Mesendoderm (in vitro differentiated cells): ENCODE measurements around the gene SLC16A7.

Experiments used
- DNase-seq: peaks from one replicate; pipeline ENCODE4 v3.0.0; 2013
- H2AK5ac ChIP-seq: 2 replicates; pipeline ENCODE4 v1.6.1; 2013; ENCODE audit warnings: low read length, inconsistent platforms
- H2BK120ac ChIP-seq: 2 replicates; pipeline ENCODE4 v1.6.1; 2013; ENCODE audit warnings: low read depth, mild to moderate bottlenecking, low read length, moderate library complexity, mixed read lengths
- H2BK15ac ChIP-seq: replicated peaks from 2 replicates; pipeline ENCODE4 v1.6.1; 2013; ENCODE audit warnings: low read depth, mild to moderate bottlenecking, moderate library complexity
- H2BK5ac ChIP-seq: 2 replicates; pipeline ENCODE4 v1.6.1; 2013; ENCODE audit warnings: low read length, inconsistent platforms
- H3K18ac ChIP-seq: 2 replicates; pipeline ENCODE4 v1.6.1; 2013; ENCODE audit warnings: mild to moderate bottlenecking, low read length, mixed read lengths
- H3K23ac ChIP-seq: one replicate; pipeline ENCODE4 v1.6.1; 2013; ENCODE audit warnings: low read length
- H3K27ac ChIP-seq: 2 replicates; pipeline ENCODE4 v1.5.1; 2013; ENCODE audit warnings: low read depth, mild to moderate bottlenecking, inconsistent platforms, low read length, moderate library complexity
- H3K27me3 ChIP-seq: 2 replicates; pipeline ENCODE4 v1.6.1; 2013; ENCODE audit warnings: low read length, control low read depth, mild to moderate bottlenecking, inconsistent platforms; ENCODE audit not compliant: insufficient read depth, poor library complexity
- H3K36me3 ChIP-seq: 2 replicates; pipeline ENCODE4 v1.6.1; 2013; ENCODE audit warnings: low read length, inconsistent platforms; ENCODE audit not compliant: control insufficient read depth, insufficient read depth
- H3K4ac ChIP-seq: one replicate; pipeline ENCODE4 v1.6.1; 2013; ENCODE audit warnings: low read depth, mild to moderate bottlenecking, low read length, moderate library complexity
- H3K4me1 ChIP-seq: 2 replicates; pipeline ENCODE4 v1.6.1; 2013; ENCODE audit warnings: low read depth, low read length, inconsistent platforms; ENCODE audit not compliant: control insufficient read depth
- H3K4me2 ChIP-seq: 2 replicates; pipeline ENCODE4 v1.6.1; 2013; ENCODE audit warnings: low read length
- H3K4me3 ChIP-seq: 2 replicates; pipeline ENCODE4 v1.5.1; 2013; ENCODE audit warnings: mild to moderate bottlenecking, low read length
- H3K56ac ChIP-seq: one replicate; pipeline ENCODE4 v1.6.1; 2013; ENCODE audit warnings: low read length
- H3K79me1 ChIP-seq: 2 replicates; pipeline ENCODE4 v1.6.1; 2013; ENCODE audit warnings: low read length, inconsistent platforms
- H3K79me2 ChIP-seq: 2 replicates; pipeline ENCODE4 v1.6.1; 2013; ENCODE audit warnings: mild to moderate bottlenecking, low read length; ENCODE audit not compliant: control insufficient read depth, insufficient read depth
- H3K9ac ChIP-seq: 2 replicates; pipeline ENCODE4 v1.6.1; 2013; ENCODE audit warnings: low read length, inconsistent platforms
- H4K5ac ChIP-seq: one replicate; pipeline ENCODE4 v1.6.1; 2013; ENCODE audit warnings: low read length
- H4K8ac ChIP-seq: one replicate; pipeline ENCODE4 v1.6.1; 2013; ENCODE audit warnings: low read depth, mild to moderate bottlenecking, control low read depth, low read length, moderate library complexity
- WGBS: extraction: QIAGEN DNeasy Blood & Tissue Kit; methylation state at CpG from one replicate; pipeline ENCODE4 v1.1.7; 2013; ENCODE audit warnings: low lambda C conversion rate, missing lambda C conversion rate; ENCODE audit not compliant: insufficient coverage; ENCODE audit errors: extremely low coverage; 5-methylcytosine and 5-hydroxymethylcytosine counted together

The SLC16A7 gene

DNA sequence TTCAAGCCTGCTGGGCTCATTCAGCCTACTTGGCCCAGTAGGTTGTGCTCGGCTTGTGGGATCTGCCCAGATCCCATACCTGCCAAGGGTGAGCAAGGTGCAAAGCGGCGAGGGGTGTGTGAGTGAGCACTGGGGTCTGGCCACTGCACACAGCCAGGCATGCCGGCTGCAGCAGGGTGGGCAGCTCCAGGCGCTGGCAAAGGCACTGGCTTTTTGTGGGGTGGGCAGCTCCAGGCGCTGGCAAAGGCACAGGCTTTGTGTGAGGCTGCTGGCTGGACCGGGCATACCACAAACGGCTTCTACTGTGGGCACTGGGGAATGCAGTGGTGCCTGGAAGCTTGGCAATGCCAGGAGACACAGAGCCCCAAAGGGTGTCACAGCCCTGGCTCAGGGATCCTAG, 137.4 kb downstream of the SLC16A7 start:
- Histone ChIP-seq H2BK15ac (no peak overlapping the region), H3K4me1 (peaks cover 5% of the 10 kb centered on the region), H3K18ac (no peak overlapping the region), H3K79me1 (no peaks in the 10 kb centered on the region), H2BK120ac (no peak overlapping the region), H4K8ac (no peak overlapping the region), H3K56ac (no peak overlapping the region), H3K27me3 (no peaks in the 10 kb centered on the region), H3K4me3 (no peak overlapping the region), H2BK5ac (no peak overlapping the region), H3K9ac (no peak overlapping the region), H3K27ac (no peak overlapping the region), H4K5ac (no peak overlapping the region), H2AK5ac (no peak overlapping the region), H3K4ac (no peak overlapping the region), H3K79me2 (no peaks in the 10 kb centered on the region), H3K36me3 (no peaks in the 10 kb centered on the region), H3K23ac (no peak overlapping the region), H3K4me2 (no peak overlapping the region)
- no peak for DNase-seq
- WGBS, result no CpG with 5 or more reads among the region's 8 CpGs

GRCh38 chr12:59734371-59734770, 138.5 kb downstream of the SLC16A7 start:
- Histone ChIP-seq H4K8ac (no peak overlapping the region), H3K56ac (no peak overlapping the region), H3K4me2 (no peak overlapping the region), H3K27me3 (no peaks in the 10 kb centered on the region), H2BK5ac (no peak overlapping the region), H4K5ac (no peak overlapping the region), H3K9ac (no peak overlapping the region), H3K4me1 (peaks cover 5% of the 10 kb centered on the region), H3K79me1 (no peaks in the 10 kb centered on the region), H3K4me3 (no peak overlapping the region), H3K4ac (no peak overlapping the region), H3K79me2 (no peaks in the 10 kb centered on the region), H2BK120ac (no peak overlapping the region), H2BK15ac (no peak overlapping the region), H3K18ac (no peak overlapping the region), H3K27ac (no peak overlapping the region), H3K36me3 (no peaks in the 10 kb centered on the region), H2AK5ac (no peak overlapping the region), H3K23ac (no peak overlapping the region)
- no CpG with 5 or more reads among the region's 1 CpG for WGBS
- DNase-seq, result no peak

DNA sequence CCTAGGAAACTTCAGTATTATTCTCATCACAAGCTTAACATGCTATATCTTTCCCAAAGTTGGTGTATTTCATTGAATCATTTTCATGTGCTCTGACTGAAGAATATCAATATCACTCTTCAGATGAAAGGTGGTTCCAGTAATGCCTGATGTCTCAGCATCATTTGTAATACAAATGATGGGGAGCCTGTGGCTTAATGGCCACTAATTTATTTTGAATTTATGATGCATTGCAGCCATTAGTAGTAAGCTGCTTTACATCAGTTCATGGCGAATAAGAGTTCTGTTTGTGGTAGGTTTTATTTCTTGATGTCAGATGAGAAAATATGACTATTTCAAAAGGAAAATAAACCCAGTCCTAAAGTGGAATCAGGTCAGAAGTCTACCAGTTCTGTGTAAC, 139.4 kb downstream of the SLC16A7 start:
- Histone ChIP-seq H3K36me3 (no peaks in the 10 kb centered on the region), H3K4me1 (peaks cover 5% of the 10 kb centered on the region), H3K79me1 (no peaks in the 10 kb centered on the region), H2BK15ac (no peak overlapping the region), H2AK5ac (no peak overlapping the region), H4K8ac (no peak overlapping the region), H3K79me2 (no peaks in the 10 kb centered on the region), H3K4me2 (no peak overlapping the region), H3K27ac (no peak overlapping the region), H2BK120ac (no peak overlapping the region), H4K5ac (no peak overlapping the region), H3K23ac (no peak overlapping the region), H2BK5ac (no peak overlapping the region), H3K27me3 (no peaks in the 10 kb centered on the region), H3K9ac (no peak overlapping the region), H3K4me3 (no peak overlapping the region), H3K4ac (no peak overlapping the region), H3K56ac (no peak overlapping the region), H3K18ac (no peak overlapping the region)
- no CpG with 5 or more reads among the region's 1 CpG for WGBS
- no peak for DNase-seq

DNA sequence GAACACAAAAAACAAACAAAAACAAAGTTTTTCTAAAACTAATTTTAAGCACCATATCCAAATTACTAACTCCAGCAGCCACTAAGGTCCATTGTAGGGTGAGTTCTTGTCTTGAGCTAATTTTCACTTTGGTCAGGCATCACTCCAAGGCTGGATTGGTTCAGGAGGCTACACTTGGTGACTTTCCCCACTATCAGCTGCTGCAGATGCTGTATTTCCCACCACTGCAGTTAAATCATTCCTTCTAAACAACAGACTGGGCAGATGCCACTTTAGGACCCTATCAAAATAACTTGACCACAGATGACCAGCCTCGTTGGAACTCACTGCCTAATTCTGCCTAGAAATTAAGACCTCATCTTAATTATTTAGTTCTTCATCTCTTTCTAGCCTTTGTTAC, 140.5 kb downstream of the SLC16A7 start:
- Histone ChIP-seq H2AK5ac (no peak overlapping the region), H3K27me3 (no peaks in the 10 kb centered on the region), H3K36me3 (no peaks in the 10 kb centered on the region), H3K4me1 (peaks cover 5% of the 10 kb centered on the region), H3K4me2 (no peak overlapping the region), H4K5ac (no peak overlapping the region), H3K27ac (peak overlapping the region; percentile 74), H2BK15ac (no peak overlapping the region), H2BK120ac (no peak overlapping the region), H3K18ac (peak overlapping the region; percentile 86), H3K4me3 (no peak overlapping the region), H3K9ac (no peak overlapping the region), H3K79me2 (no peaks in the 10 kb centered on the region), H3K23ac (no peak overlapping the region), H3K56ac (peak overlapping the region; percentile 71), H2BK5ac (peak overlapping the region; percentile 51), H4K8ac (no peak overlapping the region), H3K4ac (no peak overlapping the region), H3K79me1 (no peaks in the 10 kb centered on the region)
- DNase-seq, result peak; percentile 7
- no CpG with 5 or more reads among the region's 1 CpG for WGBS

- Histone ChIP-seq H3K27ac (peak overlapping the region; percentile 74), H3K36me3 (no peaks in the 10 kb centered on the region), H3K4me2 (no peak overlapping the region), H3K56ac (no peak overlapping the region), H3K79me2 (no peaks in the 10 kb centered on the region), H3K18ac (no peak overlapping the region), H2AK5ac (no peak overlapping the region), H3K4me3 (no peak overlapping the region), H3K23ac (no peak overlapping the region), H3K4ac (no peak overlapping the region), H3K4me1 (peaks cover 5% of the 10 kb centered on the region), H4K8ac (no peak overlapping the region), H3K79me1 (no peaks in the 10 kb centered on the region), H2BK120ac (no peak overlapping the region), H4K5ac (no peak overlapping the region), H2BK15ac (no peak overlapping the region), H2BK5ac (no peak overlapping the region), H3K27me3 (no peaks in the 10 kb centered on the region), H3K9ac (no peak overlapping the region)
- peak; percentile 95 for DNase-seq
- WGBS, result no CpG with 5 or more reads among the region's 1 CpG
Measured at GRCh38 chr12:59736786-59737185, 141.0 kb downstream of the SLC16A7 start.

- no peak overlapping the region for H4K5ac ChIP-seq
- H3K27me3 ChIP-seq, result no peaks in the 10 kb centered on the region
- no peak overlapping the region for H2BK5ac ChIP-seq
- H3K56ac ChIP-seq, result no peak overlapping the region
- H3K27ac ChIP-seq, result peak overlapping the region; percentile 72
- no peak overlapping the region for H3K9ac ChIP-seq
- no peak overlapping the region for H3K4ac ChIP-seq
- H3K79me1 ChIP-seq, result no peaks in the 10 kb centered on the region
- no peaks in the 10 kb centered on the region for H3K79me2 ChIP-seq
- H3K4me2 ChIP-seq, result no peak overlapping the region
- no peak overlapping the region for H4K8ac ChIP-seq
- H3K4me1 ChIP-seq, result peaks cover 5% of the 10 kb centered on the region
- peak overlapping the region; percentile 19 for H2BK15ac ChIP-seq
- no peak overlapping the region for H3K4me3 ChIP-seq
- peak overlapping the region; percentile 97 for H3K18ac ChIP-seq
- WGBS, result no CpG with 5 or more reads among the region's 3 CpGs
- H2AK5ac ChIP-seq, result no peak overlapping the region
- DNase-seq, result peak; percentile 28
- no peak overlapping the region for H3K23ac ChIP-seq
- no peaks in the 10 kb centered on the region for H3K36me3 ChIP-seq
- peak overlapping the region; percentile 73 for H2BK120ac ChIP-seq
Measured at GRCh38 chr12:59737725-59738463, 142.1 kb downstream of the SLC16A7 start.
